ENCODE results near the gene MID1.
A peak's percentile ranks its signal among the peaks of the same experiment; 100 is the strongest.

MID1 gene

GRCh38 chrX:10450229-10450958 lies 170.0 kb downstream of the MID1 start:
- Histone ChIP-seq H3K9me3 (ENCODE audit: control insufficient read depth in 5 of 5, low read length in 5 of 5) (peaks cover 0 to 3% (median 0%) of the 10 kb centered on the region in 5 donors), H3K36me3 (ENCODE audit: control insufficient read depth in 5 of 5, insufficient read depth in 5 of 5, low read length in 5 of 5) (peaks cover 3 to 15% (median 6%) of the 10 kb centered on the region in 5 donors), H3K27ac (ENCODE audit: low read depth, low read length) (no peak overlapping the region), H3K4me1 (ENCODE audit: control insufficient read depth in 5 of 5, insufficient read depth in 5 of 5, low read length in 5 of 5) (no peaks in the 10 kb centered on the region), H3K4me3 (ENCODE audit: low read depth in 1 of 5, low read length in 5 of 5) (no peak overlapping the region), H3K9ac (ENCODE audit: low read length in 5 of 5) (no peak overlapping the region), H3K27me3 (ENCODE audit: control insufficient read depth in 5 of 5, insufficient read depth in 4 of 5, low read length in 5 of 5) (no peaks in the 10 kb centered on the region)

GRCh38 chrX:10447564-10448214 lies 172.7 kb downstream of the MID1 start:
- H3K27me3 ChIP-seq (ENCODE audit: control insufficient read depth in 5 of 5, insufficient read depth in 4 of 5, low read length in 5 of 5), result no peaks in the 10 kb centered on the region
- no peaks in the 10 kb centered on the region for H3K4me1 ChIP-seq (ENCODE audit: control insufficient read depth in 5 of 5, insufficient read depth in 5 of 5, low read length in 5 of 5)
- no peak overlapping the region for H3K27ac ChIP-seq (ENCODE audit: low read depth, low read length)
- no peaks in the 10 kb centered on the region for H3K9me3 ChIP-seq (ENCODE audit: control insufficient read depth in 5 of 5, low read length in 5 of 5)
- no peak overlapping the region for H3K4me3 ChIP-seq (ENCODE audit: low read depth in 1 of 5, low read length in 5 of 5)
- peaks cover 0 to 11% (median 4%) of the 10 kb centered on the region in 5 donors for H3K36me3 ChIP-seq (ENCODE audit: control insufficient read depth in 5 of 5, insufficient read depth in 5 of 5, low read length in 5 of 5)
- H3K9ac ChIP-seq (ENCODE audit: low read length in 5 of 5), result no peak overlapping the region

- H3K9me3 ChIP-seq (ENCODE audit: control insufficient read depth in 5 of 5, low read length in 5 of 5), result no peaks in the 10 kb centered on the region
- peaks cover 0 to 3% (median 0%) of the 10 kb centered on the region in 5 donors for H3K27me3 ChIP-seq (ENCODE audit: control insufficient read depth in 5 of 5, insufficient read depth in 4 of 5, low read length in 5 of 5)
- H3K9ac ChIP-seq (ENCODE audit: low read length in 5 of 5), result no peak overlapping the region
- no peak overlapping the region for H3K27ac ChIP-seq (ENCODE audit: low read depth, low read length)
- H3K36me3 ChIP-seq (ENCODE audit: control insufficient read depth in 5 of 5, insufficient read depth in 5 of 5, low read length in 5 of 5), result peaks cover 0 to 5% (median 1%) of the 10 kb centered on the region in 5 donors
- peak overlapping the region in 1 of 5 donors; percentile 6 for H3K4me3 ChIP-seq (ENCODE audit: low read depth in 1 of 5, low read length in 5 of 5)
- H3K4me1 ChIP-seq (ENCODE audit: control insufficient read depth in 5 of 5, insufficient read depth in 5 of 5, low read length in 5 of 5), result no peaks in the 10 kb centered on the region
These were observed 176.2 kb downstream of the MID1 start for GRCh38 chrX:10444204-10444603.

- H3K9ac ChIP-seq (ENCODE audit: low read length in 5 of 5), result no peak overlapping the region
- no peaks in the 10 kb centered on the region for H3K4me1 ChIP-seq (ENCODE audit: control insufficient read depth in 5 of 5, insufficient read depth in 5 of 5, low read length in 5 of 5)
- H3K27me3 ChIP-seq (ENCODE audit: control insufficient read depth in 5 of 5, insufficient read depth in 4 of 5, low read length in 5 of 5), result peaks cover 0 to 3% (median 0%) of the 10 kb centered on the region in 5 donors
- H3K4me3 ChIP-seq (ENCODE audit: low read depth in 1 of 5, low read length in 5 of 5), result no peak overlapping the region
- no peaks in the 10 kb centered on the region for H3K36me3 ChIP-seq (ENCODE audit: control insufficient read depth in 5 of 5, insufficient read depth in 5 of 5, low read length in 5 of 5)
- no peaks in the 10 kb centered on the region for H3K9me3 ChIP-seq (ENCODE audit: control insufficient read depth in 5 of 5, low read length in 5 of 5)
- H3K27ac ChIP-seq (ENCODE audit: low read depth, low read length), result no peak overlapping the region
These were observed 178.9 kb downstream of the MID1 start for GRCh38 chrX:10441464-10441863.

GRCh38 chrX:10433296-10433965 lies 187.0 kb downstream of the MID1 start:
- H3K4me1 ChIP-seq (ENCODE audit: control insufficient read depth in 5 of 5, insufficient read depth in 5 of 5, low read length in 5 of 5), result no peaks in the 10 kb centered on the region
- peaks cover 0 to 14% (median 0%) of the 10 kb centered on the region in 5 donors for H3K9me3 ChIP-seq (ENCODE audit: control insufficient read depth in 5 of 5, low read length in 5 of 5)
- no peaks in the 10 kb centered on the region for H3K36me3 ChIP-seq (ENCODE audit: control insufficient read depth in 5 of 5, insufficient read depth in 5 of 5, low read length in 5 of 5)
- no peak overlapping the region for H3K4me3 ChIP-seq (ENCODE audit: low read depth in 1 of 5, low read length in 5 of 5)
- no peak overlapping the region for H3K27ac ChIP-seq (ENCODE audit: low read depth, low read length)
- no peak overlapping the region for H3K9ac ChIP-seq (ENCODE audit: low read length in 5 of 5)
- H3K27me3 ChIP-seq (ENCODE audit: control insufficient read depth in 5 of 5, insufficient read depth in 4 of 5, low read length in 5 of 5), result peaks cover 0 to 7% (median 4%) of the 10 kb centered on the region in 5 donors

GRCh38 chrX:10429908-10430307 lies 190.5 kb downstream of the MID1 start:
- H3K27me3 ChIP-seq (ENCODE audit: control insufficient read depth in 5 of 5, insufficient read depth in 4 of 5, low read length in 5 of 5), result peaks cover 0 to 8% (median 4%) of the 10 kb centered on the region in 5 donors
- H3K36me3 ChIP-seq (ENCODE audit: control insufficient read depth in 5 of 5, insufficient read depth in 5 of 5, low read length in 5 of 5), result no peaks in the 10 kb centered on the region
- H3K9me3 ChIP-seq (ENCODE audit: control insufficient read depth in 5 of 5, low read length in 5 of 5), result peaks cover 0 to 8% (median 0%) of the 10 kb centered on the region in 5 donors
- no peak overlapping the region for H3K9ac ChIP-seq (ENCODE audit: low read length in 5 of 5)
- H3K27ac ChIP-seq (ENCODE audit: low read depth, low read length), result no peak overlapping the region
- no peaks in the 10 kb centered on the region for H3K4me1 ChIP-seq (ENCODE audit: control insufficient read depth in 5 of 5, insufficient read depth in 5 of 5, low read length in 5 of 5)
- H3K4me3 ChIP-seq (ENCODE audit: low read depth in 1 of 5, low read length in 5 of 5), result no peak overlapping the region

GRCh38 chrX:10427249-10427648 lies 193.1 kb downstream of the MID1 start:
- Histone ChIP-seq H3K4me1 (ENCODE audit: control insufficient read depth in 5 of 5, insufficient read depth in 5 of 5, low read length in 5 of 5) (no peaks in the 10 kb centered on the region), H3K4me3 (ENCODE audit: low read depth in 1 of 5, low read length in 5 of 5) (no peak overlapping the region)

GRCh38 chrX:10423716-10424115 lies 196.7 kb downstream of the MID1 start:
- H3K9me3 ChIP-seq (ENCODE audit: control insufficient read depth in 5 of 5, low read length in 5 of 5), result peaks cover 4 to 12% (median 10%) of the 10 kb centered on the region in 5 donors
- no peaks in the 10 kb centered on the region for H3K36me3 ChIP-seq (ENCODE audit: control insufficient read depth in 5 of 5, insufficient read depth in 5 of 5, low read length in 5 of 5)
- no peak overlapping the region for H3K27ac ChIP-seq (ENCODE audit: low read depth, low read length)
- H3K4me1 ChIP-seq (ENCODE audit: control insufficient read depth in 5 of 5, insufficient read depth in 5 of 5, low read length in 5 of 5), result no peaks in the 10 kb centered on the region
- H3K27me3 ChIP-seq (ENCODE audit: control insufficient read depth in 5 of 5, insufficient read depth in 4 of 5, low read length in 5 of 5), result peaks cover 0 to 8% (median 0%) of the 10 kb centered on the region in 5 donors
- H3K4me3 ChIP-seq (ENCODE audit: low read depth in 1 of 5, low read length in 5 of 5), result no peak overlapping the region
- no peak overlapping the region for H3K9ac ChIP-seq (ENCODE audit: low read length in 5 of 5)

More at GRCh38 chrX:10427249-10427648, 193.1 kb downstream of the MID1 start:
- no peaks in the 10 kb centered on the region for H3K36me3 ChIP-seq (ENCODE audit: control insufficient read depth in 5 of 5, insufficient read depth in 5 of 5, low read length in 5 of 5)
- H3K27ac ChIP-seq (ENCODE audit: low read depth, low read length), result no peak overlapping the region
- H3K27me3 ChIP-seq (ENCODE audit: control insufficient read depth in 5 of 5, insufficient read depth in 4 of 5, low read length in 5 of 5), result peaks cover 0 to 5% (median 2%) of the 10 kb centered on the region in 5 donors
- peaks cover 4 to 9% (median 7%) of the 10 kb centered on the region in 5 donors for H3K9me3 ChIP-seq (ENCODE audit: control insufficient read depth in 5 of 5, low read length in 5 of 5)
- H3K9ac ChIP-seq (ENCODE audit: low read length in 5 of 5), result no peak overlapping the region

- no peak overlapping the region for H3K9ac ChIP-seq (ENCODE audit: low read length in 5 of 5)
- H3K4me3 ChIP-seq (ENCODE audit: low read depth in 1 of 5, low read length in 5 of 5), result no peak overlapping the region
- no peak overlapping the region for H3K27ac ChIP-seq (ENCODE audit: low read depth, low read length)
- H3K9me3 ChIP-seq (ENCODE audit: control insufficient read depth in 5 of 5, low read length in 5 of 5), result peaks cover 4 to 12% (median 10%) of the 10 kb centered on the region in 5 donors
- no peaks in the 10 kb centered on the region for H3K4me1 ChIP-seq (ENCODE audit: control insufficient read depth in 5 of 5, insufficient read depth in 5 of 5, low read length in 5 of 5)
- peaks cover 0 to 5% (median 0%) of the 10 kb centered on the region in 5 donors for H3K27me3 ChIP-seq (ENCODE audit: control insufficient read depth in 5 of 5, insufficient read depth in 4 of 5, low read length in 5 of 5)
- no peaks in the 10 kb centered on the region for H3K36me3 ChIP-seq (ENCODE audit: control insufficient read depth in 5 of 5, insufficient read depth in 5 of 5, low read length in 5 of 5)
These were observed 200.3 kb downstream of the MID1 start for GRCh38 chrX:10420134-10420533.

- no peaks in the 10 kb centered on the region for H3K4me1 ChIP-seq (ENCODE audit: control insufficient read depth in 5 of 5, insufficient read depth in 5 of 5, low read length in 5 of 5)
- no peak overlapping the region for H3K27ac ChIP-seq (ENCODE audit: low read depth, low read length)
- H3K27me3 ChIP-seq (ENCODE audit: control insufficient read depth in 5 of 5, insufficient read depth in 4 of 5, low read length in 5 of 5), result peaks cover 0 to 6% (median 4%) of the 10 kb centered on the region in 5 donors
These were observed 204.0 kb downstream of the MID1 start for GRCh38 chrX:10416424-10416823.

More at GRCh38 chrX:10416424-10416823, 204.0 kb downstream of the MID1 start:
- no peaks in the 10 kb centered on the region for H3K9me3 ChIP-seq (ENCODE audit: control insufficient read depth in 5 of 5, low read length in 5 of 5)
- no peak overlapping the region for H3K9ac ChIP-seq (ENCODE audit: low read length in 5 of 5)
- H3K4me3 ChIP-seq (ENCODE audit: low read depth in 1 of 5, low read length in 5 of 5), result no peak overlapping the region
- no peaks in the 10 kb centered on the region for H3K36me3 ChIP-seq (ENCODE audit: control insufficient read depth in 5 of 5, insufficient read depth in 5 of 5, low read length in 5 of 5)
